ENCODE measurements around the gene ACTR10. TPM values are rescaled to one million over a fixed set of nuclear protein-coding genes. Genes with fewer than 3 reads are reported as not detected.
A peak's percentile ranks its signal among the peaks of the same experiment; 100 is the strongest.

The ACTR10 gene
- total RNA-seq, 2 experiments from 2014 or later: 42.5 to 60.4 TPM

DNA sequence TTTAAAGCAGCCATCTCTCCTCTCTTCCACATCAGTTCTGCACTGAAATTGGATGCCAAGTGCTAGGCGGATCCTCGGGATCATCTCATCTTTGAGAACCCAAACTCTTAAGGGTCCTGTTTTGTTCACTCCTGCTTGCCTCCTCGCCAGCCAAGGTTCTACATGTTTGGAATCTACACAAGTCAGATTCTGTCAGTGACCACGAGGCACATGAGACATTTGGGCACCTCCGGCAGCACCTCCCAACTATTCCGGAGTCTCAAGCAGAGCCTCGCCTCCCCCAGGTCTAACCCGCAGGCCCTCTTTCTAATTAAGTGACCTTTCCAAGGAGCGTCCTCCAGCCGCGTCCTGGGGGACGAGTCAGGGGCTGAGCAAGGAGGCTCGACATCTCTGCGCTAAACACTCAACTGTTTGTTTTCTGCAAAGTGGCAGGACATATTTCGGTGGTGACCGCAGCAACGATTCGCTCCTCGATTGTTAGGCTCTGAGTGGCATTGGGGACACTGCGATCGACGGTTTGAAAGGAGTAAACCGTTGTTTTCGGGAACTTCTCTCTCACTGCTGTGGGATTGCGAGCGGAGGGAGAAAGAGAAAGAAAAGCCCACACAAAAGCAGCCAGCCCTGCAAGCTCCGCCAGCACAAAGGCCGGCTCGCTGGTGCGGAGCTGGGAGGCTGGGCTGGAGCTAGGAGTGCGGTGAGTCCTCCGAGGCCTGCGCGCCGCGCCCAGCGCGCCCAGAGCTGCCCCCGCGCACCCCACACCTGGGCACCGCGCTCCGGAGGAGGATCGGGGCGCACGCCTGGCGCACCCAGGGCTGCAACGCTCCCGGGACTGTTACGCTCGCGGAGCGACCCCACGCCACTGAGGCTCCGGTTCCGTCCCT, 48.6 kb upstream of the ACTR10 start:
- H3K27ac ChIP-seq (ENCODE audit: low read depth, low read length, poor library complexity, severe bottlenecking): no peak overlapping the region
- H2AFZ ChIP-seq (ENCODE audit: low read length): peak overlapping the region; percentile 79; the same call in 1 of the 2 replicates
- no TSS peak for BruUV-seq (replicated peaks)
- no peaks in the 10 kb centered on the region for H3K9me3 ChIP-seq (ENCODE audit: low read length)
- no peaks in the 10 kb centered on the region for H3K79me2 ChIP-seq (ENCODE audit: insufficient read depth, low read depth, low read length)
- DNase-seq (ENCODE audit: low spot score): no peak
- peak overlapping the region; percentile 66 for H3K4me3 ChIP-seq (ENCODE audit: low read depth, low read length, poor library complexity, severe bottlenecking)
- H4K20me1 ChIP-seq (ENCODE audit: insufficient read depth, low read length): no peaks in the 10 kb centered on the region
- peak overlapping the region; percentile 76 for H3K4me2 ChIP-seq (ENCODE audit: low read length)
- TF ChIP-seq EZH2phosphoT487 (IDR thresholded peaks at IDR 0.05; ENCODE audit: borderline replicate concordance, low read depth, low read length): no peak
- no peak for TF ChIP-seq CTCF (conservative IDR thresholded peaks at IDR 0.05; ENCODE audit: low read length)
- H3K4me1 ChIP-seq (ENCODE audit: insufficient read depth, low read length, poor library complexity, severe bottlenecking): peaks cover 5% of the 10 kb centered on the region
- no peaks in the 10 kb centered on the region for H3K36me3 ChIP-seq (ENCODE audit: insufficient read depth, low read length)
- ChIA-PET POLR2A (interaction anchor here (0.6 kb wide), 1 partner anchor 74 kb away, joined by 5 read pairs; no protein-coding TSS in a partner anchor), CTCF (ENCODE audit: unreplicated experiment) (no interaction called here)
- intact Hi-C loops (cut with micrococcal nuclease; ENCODE audit: unreplicated experiment): no loop called here
- no peaks in the 10 kb centered on the region for H3K9me2 ChIP-seq (ENCODE audit: insufficient read depth, low read length)

DNA sequence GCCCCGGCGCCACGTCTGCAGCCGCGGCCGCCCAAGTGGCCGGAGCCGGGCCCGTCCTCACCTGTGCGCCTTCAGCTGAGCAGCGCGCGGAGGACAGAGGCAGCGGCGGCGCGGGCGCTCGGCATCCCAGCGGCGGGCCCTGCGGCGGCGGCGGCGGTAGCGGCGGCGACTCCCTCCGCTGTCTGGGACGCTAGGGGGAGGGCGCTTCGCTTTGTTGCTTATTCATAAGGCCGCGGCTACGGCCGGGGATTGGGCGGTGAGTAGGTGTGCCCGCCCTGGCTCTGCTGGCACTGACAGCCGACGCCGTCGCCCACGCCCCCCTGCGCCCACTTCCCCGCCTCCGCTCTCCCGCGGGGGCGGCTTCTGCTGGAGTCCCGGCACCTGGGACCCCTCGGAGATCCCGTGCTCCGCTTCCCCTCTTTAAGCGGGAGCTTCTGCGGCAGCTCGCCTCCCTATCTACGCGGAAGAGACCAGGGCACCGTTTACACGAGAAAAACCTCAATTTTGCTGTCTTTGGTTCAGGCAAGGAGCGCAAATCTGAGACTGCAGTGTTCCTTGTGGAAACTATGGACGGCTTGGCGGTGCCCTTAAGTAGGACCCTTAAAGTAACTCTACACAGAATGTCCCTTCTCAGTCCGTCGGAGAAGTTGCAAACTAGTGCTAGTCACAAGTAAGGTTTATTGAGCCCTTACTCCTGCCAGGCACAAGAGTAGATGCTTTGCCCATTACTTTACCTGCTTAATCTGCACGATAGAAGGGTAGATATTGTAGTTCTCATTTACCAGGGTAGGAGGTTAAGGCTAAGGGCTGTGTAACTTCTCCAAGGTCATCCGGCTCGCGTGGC, 47.7 kb upstream of the ACTR10 start, which contains the start of gene ARMH4:
Gene ARMH4, minus strand, starts transcription at position 200 of the 844 bp plus-strand sequence. CDS start 12,855 bp downstream, outside the sequence.
- peak within 1 kb of the TSS; percentile 79 for H2AFZ ChIP-seq (ENCODE audit: low read length)
- CTCF ChIA-PET (ENCODE audit: unreplicated experiment): no interaction called here
- peaks cover 5% of the 10 kb centered on the region for H3K4me1 ChIP-seq (ENCODE audit: insufficient read depth, low read length, poor library complexity, severe bottlenecking)
- H4K20me1 ChIP-seq (ENCODE audit: insufficient read depth, low read length): no peaks in the 10 kb centered on the region
- peak; percentile 77 for DNase-seq (ENCODE audit: low spot score)
- no peaks in the 10 kb centered on the region for H3K9me2 ChIP-seq (ENCODE audit: insufficient read depth, low read length)
- H3K79me2 ChIP-seq (ENCODE audit: insufficient read depth, low read depth, low read length): no peaks in the 10 kb centered on the region
- TF ChIP-seq CTCF (conservative IDR thresholded peaks at IDR 0.05; ENCODE audit: low read length) (0 out of 2 replicates have a peak, but pooled peaks have one; percentile 15), EZH2phosphoT487 (IDR thresholded peaks at IDR 0.05; ENCODE audit: borderline replicate concordance, low read depth, low read length) (no peak)
- intact Hi-C loops (cut with micrococcal nuclease; ENCODE audit: unreplicated experiment): no loop called here
- POLR2A ChIA-PET: no interaction called here
- no peaks in the 10 kb centered on the region for H3K36me3 ChIP-seq (ENCODE audit: insufficient read depth, low read length)
- H3K4me3 ChIP-seq (ENCODE audit: low read depth, low read length, poor library complexity, severe bottlenecking): peak within 1 kb of the TSS; percentile 66
- peak within 1 kb of the TSS; percentile 76 for H3K4me2 ChIP-seq (ENCODE audit: low read length)
- H3K9me3 ChIP-seq (ENCODE audit: low read length): no peaks in the 10 kb centered on the region
- BruUV-seq (replicated peaks): no TSS peak
- H3K27ac ChIP-seq (ENCODE audit: low read depth, low read length, poor library complexity, severe bottlenecking): no peak within 1 kb of the TSS

All from OCI-LY7 (cell line).